ENCODE measurements around the gene CDH26. TPM values are rescaled to one million over a fixed set of nuclear protein-coding genes. Genes with fewer than 3 reads are reported as not detected.
"Not testable (repeated sequence)": the region's sequence is repeated elsewhere in the genome, so short reads cannot be mapped to it uniquely, and the experiment has no call there.

The CDH26 gene
- total RNA-seq, 1 donor from 2014 or later = not detected

DNA sequence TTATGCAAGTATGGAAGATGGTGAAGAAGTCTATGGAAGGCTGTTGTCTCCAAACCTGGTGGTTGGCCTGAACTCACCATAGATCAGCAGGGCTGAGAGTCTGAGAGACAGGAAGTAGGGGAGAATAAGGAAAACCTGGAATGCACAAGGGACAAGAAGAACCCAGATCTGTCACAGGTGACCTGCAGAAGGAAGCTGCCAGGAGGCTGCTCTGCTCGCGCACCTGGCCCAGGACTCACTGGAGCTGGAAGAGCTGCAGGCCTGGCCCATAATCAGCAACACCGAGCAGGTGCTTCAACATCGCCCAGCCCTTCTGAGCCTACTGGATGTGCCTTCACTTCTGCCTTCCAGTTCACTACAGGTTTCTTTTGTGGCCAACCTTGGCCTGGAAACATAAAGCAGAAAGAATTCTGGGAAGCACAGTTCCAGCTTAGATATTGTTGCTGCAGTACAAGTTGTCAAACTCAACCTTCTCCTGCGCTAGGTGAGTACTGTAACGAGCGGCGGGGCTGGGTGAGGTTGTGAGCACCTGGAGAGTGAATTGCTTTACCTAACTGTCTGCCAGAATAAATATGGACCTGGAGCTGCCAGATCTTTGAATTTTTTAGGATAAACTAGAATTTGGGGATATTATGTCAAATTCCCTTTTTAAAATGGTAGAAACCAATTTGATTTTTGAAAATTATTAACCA lies 82.4 kb downstream of the CDH26 start:
- TF ChIP-seq CTCF (conservative IDR thresholded peaks at IDR 0.05; ENCODE audit: low read depth, low read length) = no peak
- H3K4me3 ChIP-seq (ENCODE audit: low read depth, low read length) = no peak overlapping the region

GRCh38 chr20:60041436-60042165 lies 83.4 kb downstream of the CDH26 start:
- peak; percentile 78 for DNase-seq (ENCODE audit: low read depth)
- not testable (repeated sequence) for H3K4me3 ChIP-seq (ENCODE audit: low read depth, low read length)

More for the DNA sequence above, 82.4 kb downstream of the CDH26 start:
- no peak for DNase-seq (ENCODE audit: low read depth)

DNA sequence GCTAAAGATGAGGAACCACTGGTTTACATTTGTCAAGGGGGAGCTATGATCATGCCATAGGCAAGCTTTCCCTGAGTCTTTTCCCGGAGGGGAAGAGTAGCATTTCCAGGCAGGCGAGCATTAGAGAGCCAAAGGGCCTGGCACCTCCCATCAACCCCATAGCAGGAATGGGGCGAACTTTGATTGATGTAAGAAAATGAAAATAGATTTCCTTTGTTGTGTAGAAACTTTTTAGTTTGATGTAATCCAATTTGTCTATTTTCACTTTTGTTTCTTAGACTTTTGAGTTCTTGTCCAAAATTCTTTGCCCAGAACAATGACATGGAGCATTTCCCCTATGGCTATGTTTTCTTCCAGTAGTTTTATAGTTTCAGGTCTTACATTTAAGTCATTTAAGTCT lies 85.2 kb downstream of the CDH26 start:
- TF ChIP-seq CTCF (conservative IDR thresholded peaks at IDR 0.05; ENCODE audit: low read depth, low read length) = no peak
- no peak for DNase-seq (ENCODE audit: low read depth)
- H3K4me3 ChIP-seq (ENCODE audit: low read depth, low read length) = no peak overlapping the region

DNA sequence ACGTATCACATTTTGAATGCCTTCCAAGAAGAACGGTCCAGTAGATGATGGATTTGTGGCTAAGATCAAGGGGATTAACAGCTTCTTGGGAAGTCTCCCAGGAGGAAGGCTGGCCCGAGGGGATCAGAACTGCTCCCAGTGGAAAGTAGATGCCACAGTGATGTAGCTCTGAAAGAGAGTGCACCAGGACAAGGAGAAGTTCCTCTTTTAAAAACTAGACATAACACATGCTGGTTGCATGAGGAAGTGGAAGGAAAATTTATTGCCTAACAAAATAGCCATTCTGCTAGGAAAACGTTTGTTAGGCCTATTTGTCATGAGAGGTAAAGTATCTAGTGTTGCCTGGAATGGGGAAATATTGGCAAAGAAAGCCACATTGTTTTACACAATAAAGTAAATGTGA lies 87.8 kb downstream of the CDH26 start:
- TF ChIP-seq CTCF (conservative IDR thresholded peaks at IDR 0.05; ENCODE audit: low read depth, low read length) = no peak

GRCh38 chr20:60046436-60046835 lies 88.2 kb downstream of the CDH26 start:
- H3K4me3 ChIP-seq (ENCODE audit: low read depth, low read length) = no peak overlapping the region
- no peak for TF ChIP-seq CTCF (conservative IDR thresholded peaks at IDR 0.05; ENCODE audit: low read depth, low read length)
- DNase-seq (ENCODE audit: low read depth) = no peak

More for the DNA sequence above, 87.8 kb downstream of the CDH26 start:
- no peak overlapping the region for H3K4me3 ChIP-seq (ENCODE audit: low read depth, low read length)
- DNase-seq (ENCODE audit: low read depth) = no peak

GRCh38 chr20:60046860-60047259 lies 88.6 kb downstream of the CDH26 start:
- H3K4me3 ChIP-seq (ENCODE audit: low read depth, low read length) = no peak overlapping the region
- no peak for DNase-seq (ENCODE audit: low read depth)
- no peak for TF ChIP-seq CTCF (conservative IDR thresholded peaks at IDR 0.05; ENCODE audit: low read depth, low read length)

DNA sequence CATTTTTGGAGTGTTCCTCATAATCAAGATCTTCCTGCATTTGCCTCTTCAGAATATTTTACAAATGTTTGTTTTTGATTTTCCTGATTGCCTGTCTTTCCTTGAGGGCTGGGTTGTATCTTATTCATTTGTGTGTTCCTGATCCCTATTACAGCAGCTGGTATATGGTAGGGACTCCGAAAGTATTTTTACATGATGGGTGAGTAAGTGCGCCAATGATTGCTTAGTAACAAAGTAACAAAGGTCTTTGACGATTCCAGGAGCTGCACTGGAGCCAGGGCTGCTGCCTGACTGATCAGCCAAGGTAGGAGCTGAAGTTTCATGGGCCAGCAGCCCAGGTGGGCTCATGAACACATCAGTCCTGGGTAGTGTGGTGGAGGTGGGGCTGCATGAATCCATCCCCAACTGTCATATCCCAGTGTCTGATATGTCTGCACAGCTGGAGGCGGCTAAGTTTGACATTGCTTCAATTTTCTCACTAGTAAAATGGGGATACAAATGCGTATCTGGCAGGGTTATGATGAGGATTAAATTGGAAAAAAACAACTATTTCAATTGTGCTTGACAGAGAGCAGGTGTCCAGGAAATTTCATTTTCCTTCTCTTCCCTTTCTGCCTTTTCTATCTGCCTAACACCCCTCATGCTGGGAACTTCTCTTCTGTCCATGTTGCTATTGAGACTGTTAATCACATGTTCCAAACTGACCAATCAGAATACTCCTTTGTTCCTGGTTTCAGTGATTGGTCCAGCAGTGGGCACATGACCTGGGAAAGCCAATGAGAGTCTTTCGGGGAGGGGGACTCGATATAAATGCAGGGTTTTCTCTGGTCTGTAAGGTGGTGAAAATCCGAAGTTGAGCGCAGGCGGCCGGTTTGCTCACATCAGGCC lies 90.7 kb downstream of the CDH26 start:
- no peak for TF ChIP-seq CTCF (conservative IDR thresholded peaks at IDR 0.05; ENCODE audit: low read depth, low read length)
- no peak for DNase-seq (ENCODE audit: low read depth)
- no peak overlapping the region for H3K4me3 ChIP-seq (ENCODE audit: low read depth, low read length)
